ENCODE data around the gene SH3RF1.

SH3RF1 gene

DNA sequence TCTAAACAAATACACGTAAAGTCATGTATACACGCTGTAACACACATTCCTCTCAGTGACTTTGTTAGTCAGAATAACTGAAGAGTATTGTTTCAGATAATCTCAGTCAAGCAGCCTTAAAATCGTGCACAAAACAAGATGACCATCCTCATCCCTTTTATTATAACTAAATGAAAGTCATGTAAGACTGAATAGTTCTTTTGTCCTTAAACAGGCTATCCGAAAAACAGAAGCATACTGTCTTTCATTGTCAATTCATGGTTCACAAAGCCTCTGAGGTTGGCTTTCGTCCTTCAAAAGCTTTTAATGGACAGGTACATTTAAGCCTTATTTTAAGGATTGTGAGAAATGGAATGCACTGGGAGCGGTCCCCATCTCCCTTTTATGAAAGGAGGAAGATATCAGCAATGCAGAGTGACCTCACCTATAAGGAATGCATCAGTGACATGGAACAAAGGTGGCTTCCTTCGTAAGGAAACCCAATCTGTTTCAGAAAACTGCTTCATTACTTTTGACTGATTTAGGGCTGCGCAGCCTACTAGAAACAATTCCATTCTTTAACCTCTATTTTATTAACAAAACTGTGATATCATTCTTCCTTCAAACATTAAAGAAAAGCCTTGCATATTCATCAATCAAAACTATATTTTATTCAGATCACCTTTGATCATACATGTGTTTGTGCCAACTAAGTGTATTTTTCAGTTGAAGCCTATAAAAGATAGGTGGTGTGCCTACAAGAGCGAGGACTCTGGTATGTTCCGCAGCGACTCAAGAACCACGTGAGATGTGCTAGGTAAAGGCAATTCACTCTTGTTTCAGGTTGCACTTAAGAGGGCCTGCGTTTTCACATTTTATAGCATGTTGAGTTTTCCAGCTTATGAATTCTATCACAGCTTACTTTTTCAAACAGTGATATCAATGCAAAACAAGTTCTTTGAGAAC lies 19.2 kb downstream of the SH3RF1 start:
- DNase-seq (ENCODE audit: low read depth, low spot score): peak; percentile 23

DNA sequence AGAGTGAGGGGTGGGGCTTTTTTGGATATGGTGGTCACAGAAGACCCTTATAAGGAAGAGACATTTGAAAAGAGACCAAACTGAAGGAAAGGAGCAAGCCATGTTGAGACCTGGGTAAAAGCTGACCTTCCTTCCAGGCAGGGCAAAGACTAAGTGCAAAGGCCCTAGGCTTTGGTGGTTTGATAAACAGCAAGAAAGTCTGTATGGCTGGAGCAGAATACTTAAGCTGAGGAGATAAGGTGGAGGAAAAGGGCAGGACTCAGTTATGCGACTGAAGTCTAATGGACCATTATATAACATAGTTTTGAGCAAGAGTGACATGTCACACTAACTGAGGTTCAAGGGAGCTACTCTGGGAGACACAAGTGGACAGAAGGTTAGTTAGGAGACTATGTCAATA lies 20.0 kb downstream of the SH3RF1 start:
- DNase-seq (ENCODE audit: low read depth, low spot score): no peak

GRCh38 chr4:169249999-169250398 lies 20.8 kb downstream of the SH3RF1 start:
- DNase-seq (ENCODE audit: low read depth, low spot score): no peak

DNA sequence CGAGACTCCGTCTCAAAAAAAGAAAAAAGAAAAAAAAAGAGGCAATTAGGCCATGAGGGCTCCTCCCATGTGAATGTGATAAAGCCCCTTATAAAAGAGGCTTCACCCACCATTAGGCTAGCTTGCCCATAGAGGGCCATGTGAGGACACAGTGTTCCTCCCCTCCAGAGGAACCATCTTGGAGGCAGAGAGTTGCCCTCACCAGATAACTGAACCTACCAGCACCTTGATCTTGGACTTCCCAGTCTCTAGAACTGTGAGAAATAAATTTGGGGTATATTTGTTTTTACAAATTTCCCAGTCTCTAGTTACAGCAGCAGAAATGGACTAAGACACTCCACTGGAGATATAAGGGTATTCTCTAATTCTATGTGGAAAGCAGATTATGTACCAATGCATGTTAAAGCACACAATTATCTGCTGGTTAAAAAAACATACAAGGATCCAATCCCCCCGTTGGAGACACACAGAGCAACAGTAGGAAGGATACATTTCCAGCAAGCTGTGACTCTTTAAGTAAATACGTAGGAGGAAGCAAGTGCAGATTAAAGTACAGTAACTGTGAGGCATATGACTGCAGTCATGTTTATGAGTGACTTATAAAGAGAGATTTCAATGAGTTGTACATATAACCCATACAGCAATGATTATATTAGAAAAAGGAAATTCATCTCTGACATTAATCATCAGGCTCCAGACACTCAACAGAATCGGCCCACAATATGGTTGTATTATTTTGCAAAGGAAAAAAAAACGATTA lies 21.4 kb downstream of the SH3RF1 start:
- DNase-seq (ENCODE audit: low read depth, low spot score): no peak

DNA sequence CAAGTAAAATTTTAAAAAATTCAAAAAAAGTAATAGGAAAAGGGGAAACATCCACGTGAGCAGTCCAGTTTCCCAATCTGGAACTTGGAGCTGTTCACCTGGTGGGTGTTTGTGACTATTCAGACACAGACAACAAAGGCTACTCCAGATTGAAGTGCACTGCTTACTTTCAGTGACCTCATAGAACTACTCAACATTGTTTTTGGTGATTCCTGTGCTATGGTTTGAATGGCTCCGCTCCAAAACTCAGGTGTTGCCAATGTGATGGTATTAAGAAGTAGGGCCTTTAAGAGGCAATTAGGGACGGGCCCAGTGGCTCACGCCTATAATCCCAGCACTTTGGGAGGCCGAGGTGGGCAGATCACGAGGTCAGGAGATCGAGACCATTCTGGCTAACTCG lies 22.1 kb downstream of the SH3RF1 start:
- no peak for DNase-seq (ENCODE audit: low read depth, low spot score)

DNA sequence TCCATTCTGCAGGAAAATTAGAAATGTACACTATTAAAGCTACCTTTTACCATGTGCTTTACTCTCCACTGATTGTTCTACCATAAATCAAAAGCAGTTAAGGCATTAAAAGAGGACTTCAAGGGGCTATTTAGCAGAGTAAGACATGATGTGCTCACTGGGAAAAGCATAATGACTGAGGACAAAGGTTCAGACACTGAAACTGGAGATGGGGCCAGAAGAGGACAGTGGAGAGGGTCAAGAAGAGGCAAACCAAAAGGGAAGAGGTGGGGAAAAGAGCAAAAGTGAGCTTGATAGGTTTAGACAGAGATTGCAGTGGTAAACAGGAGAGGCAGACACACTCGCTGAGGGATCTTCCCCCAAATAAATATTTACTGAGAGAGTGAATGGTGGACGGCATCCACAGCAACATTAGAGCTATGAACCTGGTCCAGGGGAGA lies 23.8 kb downstream of the SH3RF1 start:
- DNase-seq (ENCODE audit: low read depth, low spot score): no peak

DNA sequence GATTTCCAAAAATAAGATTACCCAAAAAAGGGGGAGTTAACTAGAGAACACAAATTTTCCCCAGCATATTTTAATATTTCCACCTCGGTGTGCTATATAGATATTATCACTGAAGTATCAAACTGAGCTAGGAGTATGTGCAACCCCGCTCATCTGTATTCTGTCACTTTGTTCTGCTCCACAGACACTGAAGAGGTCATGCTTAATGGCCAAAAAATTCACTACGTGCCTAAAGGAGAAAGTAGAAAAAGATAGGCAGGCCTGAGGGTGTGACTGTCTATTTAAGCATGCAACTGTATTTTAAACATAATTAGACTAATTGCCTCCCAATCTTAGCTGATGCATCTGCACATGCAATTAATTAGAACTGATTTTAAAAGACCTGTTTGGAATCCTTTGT lies 24.5 kb downstream of the SH3RF1 start:
- no peak for DNase-seq (ENCODE audit: low read depth, low spot score)

DNA sequence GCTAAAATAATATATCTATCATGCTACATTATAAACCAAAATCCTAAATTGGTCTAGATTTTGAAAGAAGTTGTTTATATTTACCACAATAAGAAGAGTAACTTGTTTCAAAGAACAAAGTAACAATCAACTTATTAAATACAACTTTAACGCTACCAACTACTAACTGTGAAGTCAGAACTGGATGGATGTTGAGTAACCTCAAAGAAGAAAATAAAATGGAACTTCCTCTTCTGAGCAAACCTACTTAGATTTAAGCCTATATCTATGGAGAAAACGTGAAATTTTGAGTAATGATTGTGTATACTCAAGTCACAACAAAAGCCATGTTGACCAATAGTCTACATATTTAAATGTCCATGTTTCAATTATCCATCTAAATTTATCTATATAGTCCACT lies 25.7 kb downstream of the SH3RF1 start:
- DNase-seq (ENCODE audit: low read depth, low spot score): no peak

DNA sequence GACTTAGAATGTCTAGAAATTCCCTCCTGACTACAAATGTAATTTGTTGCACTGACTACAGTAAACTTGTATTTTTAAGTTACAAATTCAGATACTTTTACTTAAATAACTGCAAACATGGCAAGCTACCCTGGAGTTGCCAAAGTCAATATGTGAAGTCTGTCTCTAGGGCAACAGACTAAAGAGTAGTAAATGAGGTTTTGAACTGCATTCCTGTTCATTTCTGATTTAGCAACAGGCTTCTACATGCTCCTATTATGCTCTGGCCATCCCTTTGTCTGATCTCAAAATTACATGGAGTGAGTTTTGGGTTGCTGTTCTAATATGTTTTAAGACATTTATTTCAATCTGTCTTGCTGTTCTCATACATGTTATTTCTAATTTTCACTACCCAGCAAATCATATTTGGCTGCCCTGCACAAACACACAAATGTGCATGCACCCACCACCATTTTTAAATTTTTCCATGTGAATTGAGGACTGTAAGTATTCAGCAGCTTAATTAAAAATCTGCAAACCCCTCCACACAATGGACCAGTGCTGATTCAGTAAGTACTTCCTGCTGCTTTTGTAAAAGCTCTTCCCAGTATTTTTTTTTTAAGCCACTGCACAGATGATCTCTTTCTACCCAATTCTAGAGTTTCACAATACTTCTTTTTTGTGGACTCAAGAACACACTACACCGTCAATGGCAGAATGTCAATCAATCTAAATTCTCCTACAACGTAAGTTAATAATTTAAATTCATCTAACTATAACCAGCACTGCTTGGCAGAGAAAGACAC lies 26.7 kb downstream of the SH3RF1 start:
- no peak for DNase-seq (ENCODE audit: low read depth, low spot score)

- no peak for DNase-seq (ENCODE audit: low read depth, low spot score)
Observed at GRCh38 chr4:169241464-169241863, 29.3 kb downstream of the SH3RF1 start.

GRCh38 chr4:169239221-169239905 lies 31.4 kb downstream of the SH3RF1 start:
- DNase-seq (ENCODE audit: low read depth, low spot score): no peak

DNA sequence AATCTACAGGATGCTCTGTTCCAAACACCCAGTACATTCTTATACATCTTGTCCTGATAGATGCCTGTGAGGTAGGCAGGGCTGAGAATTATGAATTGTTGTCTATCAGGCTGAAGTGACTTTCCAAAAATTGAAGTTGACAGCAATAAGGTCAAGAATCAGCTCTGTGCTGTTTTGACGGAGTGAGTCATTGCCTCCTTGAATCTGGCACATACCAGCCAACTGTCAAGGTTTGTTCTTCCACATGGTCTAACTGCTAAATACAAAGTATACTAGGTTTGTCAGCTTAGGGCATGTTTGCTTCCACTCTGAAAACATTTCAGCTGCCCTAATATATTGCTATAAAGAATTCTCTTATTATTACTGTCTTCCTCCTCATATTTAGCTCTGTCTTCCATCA lies 32.3 kb downstream of the SH3RF1 start:
- DNase-seq (ENCODE audit: low read depth, low spot score): no peak

- DNase-seq (ENCODE audit: low read depth, low spot score): no peak
Observed at GRCh38 chr4:169236873-169237626, 33.7 kb downstream of the SH3RF1 start.

DNA sequence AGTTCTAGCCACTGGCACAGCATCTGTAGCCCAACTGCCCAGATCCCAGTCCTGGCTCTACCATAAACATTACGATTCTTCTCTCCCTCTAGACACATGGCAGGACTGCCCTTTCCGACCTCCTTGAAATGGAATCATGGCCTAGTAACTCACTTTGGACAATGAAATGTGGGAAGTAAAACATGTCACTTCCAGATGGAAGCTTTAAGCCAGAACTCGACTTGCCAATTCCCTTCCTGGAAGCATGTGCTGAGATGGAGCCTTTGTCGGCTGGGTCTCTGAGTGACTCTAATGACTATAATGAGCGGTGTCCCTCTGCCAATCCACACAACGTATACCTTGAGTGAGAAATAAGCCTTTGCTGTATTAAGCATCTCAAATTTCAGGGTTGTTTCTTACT lies 34.7 kb downstream of the SH3RF1 start:
- no peak for DNase-seq (ENCODE audit: low read depth, low spot score)

DNA sequence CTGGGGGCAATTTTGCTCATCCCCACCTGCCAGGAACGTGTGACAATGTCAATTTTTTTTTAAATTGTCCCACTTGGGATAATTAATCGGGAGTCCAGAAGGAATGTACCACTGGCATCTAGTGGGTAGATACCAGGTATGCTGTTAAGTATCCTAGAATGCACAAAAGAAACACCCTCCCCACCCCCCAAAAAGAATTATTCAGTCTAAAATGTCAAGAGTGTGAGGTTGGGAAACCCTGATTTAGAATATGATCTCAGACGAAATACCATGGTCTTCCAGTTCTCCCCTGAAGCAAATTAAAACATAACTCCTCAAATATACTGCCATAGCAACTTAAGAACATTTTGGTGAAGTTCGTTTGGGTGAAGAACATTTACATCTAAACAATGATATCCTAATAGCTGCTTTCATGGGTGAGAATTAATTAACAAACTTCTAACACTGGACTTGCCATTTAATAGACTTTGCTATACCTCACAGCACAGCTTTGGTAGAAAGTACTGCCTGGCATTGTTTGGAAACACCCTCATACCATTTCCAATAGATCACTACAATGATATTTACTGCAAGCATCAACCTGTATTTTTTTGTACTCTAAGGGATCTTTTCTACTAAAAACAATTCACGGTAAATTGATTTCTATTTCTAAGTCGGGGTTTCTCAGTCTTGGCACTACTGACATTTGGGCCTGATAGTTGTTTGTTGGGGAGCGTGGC lies 36.5 kb downstream of the SH3RF1 start:
- no peak for DNase-seq (ENCODE audit: low read depth, low spot score)

DNA sequence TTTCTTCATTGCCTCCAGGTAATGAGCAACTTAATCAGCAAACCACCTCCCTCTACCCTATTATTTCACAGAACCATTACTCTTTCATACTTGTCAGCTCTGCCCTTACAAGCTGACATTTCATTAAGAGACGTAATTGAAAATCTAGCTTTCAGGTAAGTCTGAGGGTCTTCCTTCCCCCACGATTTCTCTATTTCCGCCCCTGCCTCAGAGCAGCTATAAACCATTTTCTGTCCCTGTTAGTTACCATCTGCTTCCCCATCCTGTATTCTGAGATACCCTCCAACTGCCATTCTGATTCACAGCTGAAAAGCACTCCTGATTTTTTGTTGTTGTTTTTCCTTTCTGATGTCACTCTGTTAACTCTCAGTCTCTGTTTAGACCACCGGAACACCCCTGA lies 37.1 kb downstream of the SH3RF1 start:
- DNase-seq (ENCODE audit: low read depth, low spot score): no peak

DNA sequence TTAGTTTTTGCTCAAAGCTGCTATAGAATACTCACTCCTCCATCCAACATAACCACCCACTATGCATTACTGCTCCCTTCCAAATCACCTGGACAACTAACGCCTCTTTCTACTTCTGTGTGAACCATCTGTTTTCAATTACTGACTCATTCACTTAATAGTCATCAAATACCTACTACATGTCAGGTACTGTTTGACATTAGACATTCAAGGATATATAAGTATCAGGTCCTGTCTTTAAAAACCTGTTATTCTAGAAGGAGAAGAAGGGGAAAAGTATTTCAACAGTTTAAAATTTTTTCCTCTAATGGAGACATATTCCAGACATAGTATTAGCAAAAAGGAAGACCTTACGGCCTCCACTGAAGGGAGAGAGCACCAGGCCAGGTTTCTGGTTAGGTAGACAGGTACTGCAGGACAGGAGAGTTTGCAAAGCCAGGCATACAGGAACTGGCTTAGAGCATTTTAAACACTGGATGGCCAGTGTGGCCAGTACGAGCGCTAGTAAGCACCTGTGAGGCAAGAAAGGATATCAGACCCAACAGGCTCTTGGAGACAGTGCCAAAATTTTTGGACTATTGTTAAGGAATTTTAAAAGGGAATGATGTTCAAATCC lies 39.0 kb downstream of the SH3RF1 start:
- no peak for DNase-seq (ENCODE audit: low read depth, low spot score)

GRCh38 chr4:169229571-169230028 lies 41.2 kb downstream of the SH3RF1 start:
- DNase-seq (ENCODE audit: low read depth, low spot score): no peak

DNA sequence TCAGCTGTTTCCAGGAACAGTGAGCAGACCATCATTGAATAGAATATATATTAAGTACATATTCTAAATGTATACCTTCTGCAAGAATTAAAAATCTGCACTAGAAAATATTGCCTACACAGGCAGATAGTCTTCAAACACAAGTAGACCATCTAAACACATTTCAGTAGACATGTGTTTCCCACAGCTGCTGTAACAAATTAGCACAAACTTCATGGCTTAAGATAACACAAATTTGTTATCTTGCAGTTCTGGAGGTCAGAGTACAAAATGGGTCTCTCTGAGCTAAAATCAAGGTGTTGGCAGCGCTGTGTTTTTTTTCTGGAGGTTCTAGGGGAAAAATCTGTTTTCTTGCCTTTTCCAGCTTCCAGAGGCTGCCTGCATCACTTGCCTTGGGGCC lies 42.7 kb downstream of the SH3RF1 start:
- DNase-seq (ENCODE audit: low read depth, low spot score): no peak
